Activated naive CD4-positive, alpha-beta T cell (primary cell): Measurements from ENCODE around the gene NEURL1.
A peak's percentile ranks its signal among the peaks of the same experiment; 100 is the strongest.
"Not testable (repeated sequence)": the region's sequence is repeated elsewhere in the genome, so short reads cannot be mapped to it uniquely, and the experiment has no call there.

ENCODE experiments used
- DNase-seq, 4 experiments: peaks; one replicate each; lab custom pipeline; 2025; lab: John Stamatoyannopoulos, UW

The NEURL1 gene

DNA sequence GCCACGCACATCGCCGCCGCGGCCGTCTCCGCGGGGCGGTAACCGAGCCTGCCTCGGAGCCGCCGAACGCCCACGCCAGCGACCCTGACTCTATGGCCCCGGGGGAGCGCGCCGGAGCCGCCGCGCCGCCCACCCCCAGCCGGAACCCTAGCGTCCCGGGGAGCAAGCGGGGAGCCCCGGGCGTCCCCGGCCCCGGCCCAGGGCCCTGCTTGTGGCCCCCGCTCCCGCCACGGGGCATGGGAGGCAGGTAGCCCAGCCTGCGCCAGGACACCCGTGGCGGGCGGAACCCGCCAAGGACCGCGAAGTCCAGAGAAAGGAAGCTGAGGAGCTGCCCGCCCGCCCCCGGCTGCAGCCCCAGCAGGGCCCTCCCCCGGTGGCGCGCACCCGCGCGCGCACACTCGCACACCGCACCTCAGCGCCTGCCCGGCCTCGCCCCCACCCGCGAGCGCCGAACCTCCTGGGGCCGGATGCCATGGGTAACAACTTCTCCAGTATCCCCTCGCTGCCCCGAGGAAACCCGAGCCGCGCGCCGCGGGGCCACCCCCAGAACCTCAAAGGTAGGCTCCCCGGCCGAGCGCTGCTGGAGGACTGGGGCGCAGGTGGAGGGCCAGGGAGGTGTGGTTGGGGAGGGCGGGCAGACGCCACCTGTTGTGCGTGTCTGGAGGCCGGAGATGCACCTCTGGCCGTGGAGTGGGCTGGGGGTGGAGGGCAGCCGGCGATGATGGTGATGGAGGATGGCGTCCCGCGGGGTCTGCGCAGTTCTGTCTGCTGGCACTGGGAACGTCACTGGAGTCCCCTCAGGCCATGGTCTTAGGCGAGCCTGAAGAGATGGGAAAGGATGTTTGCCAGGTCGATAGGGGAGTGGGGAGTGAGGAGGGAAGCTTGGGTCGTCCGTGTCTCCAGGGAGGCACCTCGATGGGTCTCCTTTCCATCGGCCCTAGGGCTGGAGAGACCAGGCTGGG is 692 bp downstream of the NEURL1 start:
- DNase-seq = peak in 1 of 4 experiments; percentile 17

GRCh38 chr10:103495321-103495720 is 1.8 kb downstream of the NEURL1 start:
- DNase-seq = no peak

GRCh38 chr10:103497161-103497915 is 3.8 kb downstream of the NEURL1 start:
- DNase-seq = no peak

- DNase-seq = no peak
Measured at GRCh38 chr10:103498936-103499638, 5.6 kb downstream of the NEURL1 start.

DNA sequence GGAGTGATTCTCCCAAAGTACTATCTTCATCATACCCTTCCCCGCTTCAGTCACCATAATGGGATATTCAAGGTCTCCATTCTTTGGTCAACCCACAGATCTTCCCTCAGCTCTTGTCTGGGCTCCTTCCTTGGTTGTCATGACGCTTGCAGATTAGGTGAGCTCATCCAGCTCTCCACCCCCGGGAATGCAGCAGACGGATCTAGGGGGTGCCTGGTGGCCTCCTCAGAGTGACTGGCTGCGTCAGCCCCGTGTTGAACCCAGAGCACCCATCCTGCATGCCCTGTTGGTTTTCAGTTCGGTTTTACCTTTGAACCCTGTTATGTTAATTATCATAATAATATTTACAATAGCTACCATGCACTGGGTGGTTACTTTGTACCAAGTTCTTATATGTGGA is 6.4 kb downstream of the NEURL1 start:
- DNase-seq = no peak

- DNase-seq = no peak
Measured at GRCh38 chr10:103500481-103500880, 7.0 kb downstream of the NEURL1 start.

- DNase-seq = no peak
Measured at GRCh38 chr10:103501186-103501585, 7.7 kb downstream of the NEURL1 start.

GRCh38 chr10:103502849-103503660 is 9.6 kb downstream of the NEURL1 start:
- no peak for DNase-seq

DNA sequence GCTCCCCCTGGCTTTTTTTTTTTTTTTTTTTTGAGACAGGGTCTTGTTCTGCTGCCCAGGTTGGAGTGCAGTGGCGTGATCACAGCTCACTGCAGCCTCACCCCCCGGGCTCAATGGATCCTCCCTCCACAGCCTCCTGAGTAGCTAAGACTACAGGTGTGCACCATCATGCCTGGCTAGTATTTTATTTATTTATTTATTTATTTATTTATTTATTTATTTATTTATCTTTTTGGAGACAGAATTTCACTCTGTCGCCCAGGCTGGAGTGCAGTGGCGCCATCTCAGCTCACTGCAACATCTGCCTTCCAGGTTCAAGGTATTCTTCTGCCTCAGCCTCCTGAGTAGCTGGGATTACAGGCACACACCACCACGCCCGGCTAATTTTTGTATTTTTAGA is 10.3 kb downstream of the NEURL1 start:
- not testable (repeated sequence) for DNase-seq

DNA sequence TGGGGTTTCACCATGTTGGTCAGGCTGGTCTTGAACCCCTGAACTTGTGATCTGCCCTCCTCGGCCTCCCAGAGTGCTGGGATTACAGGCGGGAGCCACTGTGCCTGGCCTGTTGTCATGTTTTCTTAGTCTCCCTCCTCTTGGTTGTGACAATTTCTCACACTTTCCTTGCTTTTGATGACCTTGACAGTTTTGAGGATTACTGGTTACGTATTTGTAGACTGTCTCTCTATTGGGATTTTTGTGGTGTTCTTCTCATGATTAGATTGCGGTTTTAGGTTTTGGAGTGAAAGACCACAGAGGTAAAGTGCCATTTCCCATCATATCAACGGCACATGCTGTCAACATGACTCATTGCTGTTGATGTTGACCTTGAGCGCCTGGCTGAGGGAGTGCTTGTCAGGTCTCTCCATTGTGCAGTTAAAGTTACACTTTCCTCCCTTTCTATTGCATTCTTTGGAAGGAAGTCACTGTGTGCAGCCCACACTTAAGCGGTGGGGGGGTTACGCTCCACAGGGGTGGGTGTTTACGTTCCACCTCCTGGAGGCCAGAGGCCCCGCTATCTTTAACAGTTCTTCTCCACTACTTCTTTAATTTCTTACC is 10.8 kb downstream of the NEURL1 start:
- DNase-seq = peak in 1 of 4 experiments; percentile 6

DNA sequence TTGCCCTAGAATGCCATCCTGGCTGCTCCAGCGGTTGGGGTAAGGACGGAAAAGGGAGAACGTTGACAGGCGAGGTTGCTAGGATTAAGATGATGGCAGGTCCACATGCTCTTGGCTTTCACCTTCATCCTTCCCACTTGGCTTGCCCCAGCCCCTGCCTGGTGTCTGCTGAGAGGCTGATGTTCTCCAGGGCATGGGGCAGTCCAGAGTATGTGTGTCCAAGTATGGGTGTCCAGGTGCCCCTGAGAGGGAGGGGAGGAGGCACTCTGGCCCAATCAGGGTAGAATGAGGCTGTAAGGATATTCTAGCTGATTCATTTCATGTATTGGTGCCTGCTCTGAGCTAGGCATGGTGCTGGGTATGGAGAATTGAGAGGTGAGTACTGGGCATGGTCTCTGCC is 12.6 kb downstream of the NEURL1 start:
- no peak for DNase-seq

- DNase-seq = no peak
Measured at GRCh38 chr10:103507235-103508191, 14.0 kb downstream of the NEURL1 start.

GRCh38 chr10:103510046-103510685 is 16.7 kb downstream of the NEURL1 start:
- DNase-seq = no peak

- no peak for DNase-seq
Measured at GRCh38 chr10:103510791-103511752, 17.6 kb downstream of the NEURL1 start.

DNA sequence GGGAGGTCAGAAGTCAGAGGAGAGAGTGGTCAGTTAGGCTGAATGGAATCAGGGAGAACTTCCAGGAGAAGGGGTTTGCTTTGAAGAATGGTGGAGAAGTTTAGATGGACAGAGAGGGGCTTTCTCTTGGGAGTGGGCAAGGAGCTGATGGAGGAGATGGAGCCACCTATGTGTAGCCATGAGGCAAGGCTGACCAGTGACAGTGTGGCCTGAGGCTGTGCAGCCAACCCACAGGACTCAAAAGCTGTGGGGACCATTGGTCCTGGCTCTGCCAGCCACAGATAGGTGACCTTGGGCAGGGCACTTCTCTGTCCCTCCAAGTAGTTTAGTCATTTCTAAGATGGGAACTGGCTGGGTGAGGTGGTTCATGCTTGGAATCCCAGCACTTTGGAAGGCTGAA is 18.7 kb downstream of the NEURL1 start:
- no peak for DNase-seq

GRCh38 chr10:103512591-103513379 is 19.3 kb downstream of the NEURL1 start:
- DNase-seq = no peak

GRCh38 chr10:103513380-103514060 is 20.0 kb downstream of the NEURL1 start:
- DNase-seq = no peak
